ENCODE data around the gene KBTBD8. TPM values are rescaled to one million over a fixed set of nuclear protein-coding genes. Genes with fewer than 3 reads are reported as not detected.
A peak's percentile ranks its signal among the peaks of the same experiment; 100 is the strongest.

Gene KBTBD8
- total and polyA plus RNA-seq, 2 donors (not counting 1 experiment from before 2014, with no cell fraction given) = 1.1 to 2.3 TPM

DNA sequence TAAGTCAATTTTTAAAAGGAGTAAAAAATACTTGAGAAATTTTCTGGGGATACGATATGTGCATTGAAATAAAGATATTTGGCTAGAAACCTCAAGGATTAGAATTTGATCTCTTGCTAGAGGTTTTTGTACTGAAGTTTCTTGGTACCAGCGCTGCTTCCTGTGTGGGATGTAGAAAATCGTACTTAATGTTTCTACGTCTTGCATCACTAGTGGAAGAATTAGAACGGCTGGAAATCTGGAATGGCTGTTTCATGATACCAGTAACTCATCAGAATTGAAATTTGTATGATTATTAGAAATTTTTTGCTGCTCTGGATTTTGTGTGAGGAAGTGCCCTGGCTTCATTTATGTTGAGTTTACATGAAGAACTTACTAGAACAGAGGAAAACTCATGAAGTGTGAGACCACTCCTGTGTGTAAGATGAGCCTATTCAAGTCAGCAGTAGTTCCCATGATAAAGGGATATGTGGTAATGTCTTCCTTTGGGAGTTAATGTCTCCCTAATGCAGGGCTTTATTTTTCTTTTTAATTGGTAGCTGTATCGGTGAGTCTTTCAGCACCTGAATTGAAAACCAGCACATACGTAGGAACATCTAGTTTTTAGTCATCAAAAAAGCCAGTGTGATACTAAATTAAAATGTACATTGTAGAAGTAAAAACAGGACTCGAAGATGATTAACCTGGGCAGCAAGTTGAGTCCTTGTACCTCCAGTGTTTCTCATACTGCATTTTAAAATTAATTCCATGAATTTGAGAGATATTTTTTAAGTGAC lies 3.2 kb downstream of the KBTBD8 start:
- no peak for TF ChIP-seq EZH2 (IDR thresholded peaks at IDR 0.05; ENCODE audit: low read length, missing control alignments)
- TF ChIP-seq, protein P1, sequence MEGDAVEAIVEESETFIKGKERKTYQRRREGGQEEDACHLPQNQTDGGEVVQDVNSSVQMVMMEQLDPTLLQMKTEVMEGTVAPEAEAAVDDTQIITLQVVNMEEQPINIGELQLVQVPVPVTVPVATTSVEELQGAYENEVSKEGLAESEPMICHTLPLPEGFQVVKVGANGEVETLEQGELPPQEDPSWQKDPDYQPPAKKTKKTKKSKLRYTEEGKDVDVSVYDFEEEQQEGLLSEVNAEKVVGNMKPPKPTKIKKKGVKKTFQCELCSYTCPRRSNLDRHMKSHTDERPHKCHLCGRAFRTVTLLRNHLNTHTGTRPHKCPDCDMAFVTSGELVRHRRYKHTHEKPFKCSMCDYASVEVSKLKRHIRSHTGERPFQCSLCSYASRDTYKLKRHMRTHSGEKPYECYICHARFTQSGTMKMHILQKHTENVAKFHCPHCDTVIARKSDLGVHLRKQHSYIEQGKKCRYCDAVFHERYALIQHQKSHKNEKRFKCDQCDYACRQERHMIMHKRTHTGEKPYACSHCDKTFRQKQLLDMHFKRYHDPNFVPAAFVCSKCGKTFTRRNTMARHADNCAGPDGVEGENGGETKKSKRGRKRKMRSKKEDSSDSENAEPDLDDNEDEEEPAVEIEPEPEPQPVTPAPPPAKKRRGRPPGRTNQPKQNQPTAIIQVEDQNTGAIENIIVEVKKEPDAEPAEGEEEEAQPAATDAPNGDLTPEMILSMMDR (conservative IDR thresholded peaks at IDR 0.05 in 1 of 2, IDR thresholded peaks at IDR 0.05 in 1 of 2; ENCODE audit: low read depth in 1 of 2, low read length in 2 of 2) = no peak
- Histone ChIP-seq H3K4me3 (replicated peaks in 1 of 4; ENCODE audit: control extremely low read depth in 1 of 4, insufficient read depth in 1 of 4, low read depth in 3 of 4, low read length in 4 of 4) (no peak overlapping the region), H3K79me2 (ENCODE audit: control insufficient read depth, insufficient read depth, low read length) (peaks cover 12% of the 10 kb centered on the region), H3K4me1 (ENCODE audit: control insufficient read depth, extremely low read depth, insufficient read depth, low read length) (peaks cover 3% of the 10 kb centered on the region), H3K36me3 (ENCODE audit: control insufficient read depth, insufficient read depth, low read length) (no peaks in the 10 kb centered on the region), H3K27ac (ENCODE audit: insufficient read depth, low read length) (no peak overlapping the region), H4K20me1 (ENCODE audit: control insufficient read depth, extremely low read depth, insufficient read depth, low read length) (no peaks in the 10 kb centered on the region), H2AFZ (ENCODE audit: low read length) (no peak overlapping the region), H3K9me3 (ENCODE audit: control insufficient read depth, insufficient read depth, low read depth, low read length) (no peaks in the 10 kb centered on the region), H3K9ac (ENCODE audit: insufficient read depth, low read length) (no peak overlapping the region), H3K4me2 (ENCODE audit: extremely low read depth, insufficient read depth, low read length) (no peak overlapping the region), H3K27me3 (ENCODE audit: control insufficient read depth, insufficient read depth, low read length) (no peaks in the 10 kb centered on the region)
- DNase-seq (ENCODE audit: low read depth in 2 of 2) = peak in 1 of 2 donors; percentile 29

DNA sequence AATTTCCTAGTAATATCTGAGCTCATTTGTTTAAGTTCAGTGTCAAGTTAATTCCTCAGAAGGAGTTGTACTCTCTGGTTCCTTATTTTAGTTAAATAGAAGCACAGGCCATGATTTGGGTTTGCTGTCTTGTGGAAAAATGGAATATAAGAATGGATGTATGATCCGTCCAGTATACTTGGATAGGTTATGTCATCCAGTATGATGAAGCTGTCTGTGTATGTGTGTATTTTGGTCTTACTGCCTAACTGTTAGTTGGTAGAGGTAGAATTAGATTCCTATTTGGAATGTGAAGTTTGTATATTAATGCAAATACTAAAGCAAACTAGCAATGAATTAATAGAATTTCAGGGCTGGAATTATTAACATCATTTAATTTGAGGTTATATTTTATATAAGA lies 7.9 kb downstream of the KBTBD8 start:
- H3K36me3 ChIP-seq (ENCODE audit: control insufficient read depth, insufficient read depth, low read length) = no peaks in the 10 kb centered on the region
- no peaks in the 10 kb centered on the region for H4K20me1 ChIP-seq (ENCODE audit: control insufficient read depth, extremely low read depth, insufficient read depth, low read length)
- no peak for DNase-seq (ENCODE audit: low read depth in 2 of 2)
- peak overlapping the region; percentile 63 for H3K27ac ChIP-seq (ENCODE audit: insufficient read depth, low read length)
- peaks cover 10% of the 10 kb centered on the region for H3K79me2 ChIP-seq (ENCODE audit: control insufficient read depth, insufficient read depth, low read length)
- peak overlapping the region; percentile 61 for H3K4me2 ChIP-seq (ENCODE audit: extremely low read depth, insufficient read depth, low read length)
- no peaks in the 10 kb centered on the region for H3K9me3 ChIP-seq (ENCODE audit: control insufficient read depth, insufficient read depth, low read depth, low read length)
- H3K27me3 ChIP-seq (ENCODE audit: control insufficient read depth, insufficient read depth, low read length) = no peaks in the 10 kb centered on the region
- no peak overlapping the region for H2AFZ ChIP-seq (ENCODE audit: low read length)
- no peak overlapping the region for H3K9ac ChIP-seq (ENCODE audit: insufficient read depth, low read length)
- H3K4me3 ChIP-seq (replicated peaks in 1 of 4; ENCODE audit: control extremely low read depth in 1 of 4, insufficient read depth in 1 of 4, low read depth in 3 of 4, low read length in 4 of 4) = peak overlapping the region in 1 of 4 experiments; percentile 3
- H3K4me1 ChIP-seq (ENCODE audit: control insufficient read depth, extremely low read depth, insufficient read depth, low read length) = no peaks in the 10 kb centered on the region
- TF ChIP-seq, protein P1 (conservative IDR thresholded peaks at IDR 0.05 in 1 of 2, IDR thresholded peaks at IDR 0.05 in 1 of 2; ENCODE audit: low read depth in 1 of 2, low read length in 2 of 2) = no peak
- TF ChIP-seq EZH2 (IDR thresholded peaks at IDR 0.05; ENCODE audit: low read length, missing control alignments) = no peak

DNA sequence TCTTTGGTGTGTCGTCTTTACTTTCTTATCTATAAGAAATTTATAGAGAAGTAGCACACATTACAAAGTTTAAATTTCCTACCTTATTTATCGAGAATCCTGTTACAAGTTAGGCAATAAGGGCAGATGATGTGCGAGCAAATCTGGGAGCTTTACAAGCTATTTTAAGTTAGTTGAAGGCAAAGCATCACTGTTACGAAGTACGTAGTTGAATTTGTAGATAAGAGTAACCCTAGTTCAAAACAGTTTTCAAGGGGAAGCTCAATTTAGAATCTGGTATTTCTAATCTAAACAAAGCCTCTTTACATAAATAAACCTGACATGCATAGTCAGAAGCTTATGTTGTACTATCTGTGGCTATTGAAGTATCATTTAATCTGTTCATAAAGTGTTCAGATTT lies 8.4 kb downstream of the KBTBD8 start:
- peak overlapping the region; percentile 63 for H3K27ac ChIP-seq (ENCODE audit: insufficient read depth, low read length)
- no peaks in the 10 kb centered on the region for H3K27me3 ChIP-seq (ENCODE audit: control insufficient read depth, insufficient read depth, low read length)
- no peaks in the 10 kb centered on the region for H3K36me3 ChIP-seq (ENCODE audit: control insufficient read depth, insufficient read depth, low read length)
- no peak for TF ChIP-seq EZH2 (IDR thresholded peaks at IDR 0.05; ENCODE audit: low read length, missing control alignments)
- TF ChIP-seq, protein P1 (conservative IDR thresholded peaks at IDR 0.05 in 1 of 2, IDR thresholded peaks at IDR 0.05 in 1 of 2; ENCODE audit: low read depth in 1 of 2, low read length in 2 of 2) = no peak
- H3K4me1 ChIP-seq (ENCODE audit: control insufficient read depth, extremely low read depth, insufficient read depth, low read length) = no peaks in the 10 kb centered on the region
- H3K79me2 ChIP-seq (ENCODE audit: control insufficient read depth, insufficient read depth, low read length) = peaks cover 6% of the 10 kb centered on the region
- no peak overlapping the region for H3K9ac ChIP-seq (ENCODE audit: insufficient read depth, low read length)
- DNase-seq (ENCODE audit: low read depth in 2 of 2) = peak; percentile 59 to 89
- no peaks in the 10 kb centered on the region for H3K9me3 ChIP-seq (ENCODE audit: control insufficient read depth, insufficient read depth, low read depth, low read length)
- no peaks in the 10 kb centered on the region for H4K20me1 ChIP-seq (ENCODE audit: control insufficient read depth, extremely low read depth, insufficient read depth, low read length)
- H3K4me2 ChIP-seq (ENCODE audit: extremely low read depth, insufficient read depth, low read length) = peak overlapping the region; percentile 61
- no peak overlapping the region for H2AFZ ChIP-seq (ENCODE audit: low read length)
- H3K4me3 ChIP-seq (replicated peaks in 1 of 4; ENCODE audit: control extremely low read depth in 1 of 4, insufficient read depth in 1 of 4, low read depth in 3 of 4, low read length in 4 of 4) = peak overlapping the region in 1 of 4 experiments; percentile 11

All from fibroblast of lung (primary cell).